SK-N-SH (cell line): ENCODE measurements around the gene PCGF2. TPM values are rescaled to one million over a fixed set of nuclear protein-coding genes. Genes with fewer than 3 reads are reported as not detected.

Experiments
- CTCF ChIA-PET: fragments of 300-600, 350-600 bp; formaldehyde crosslinking; extraction: SDS; loops from one replicate; lab custom pipeline; 2021; lab: Yijun Ruan, JAX
- POLR2A ChIA-PET: fragments of 350-600 bp; sonication (Branson Sonifier 250); formaldehyde crosslinking; extraction: SDS; loops from one replicate; lab custom pipeline; 2020; ENCODE audit warnings: antibody characterized with exemption, inconsistent platforms; lab: Yijun Ruan, JAX
- DNase-seq: peaks from one replicate; pipeline ENCODE4 v3.0.0; 2012
- H2AFZ ChIP-seq: fragments of 200-600 bp; sonication (generic); 2 replicates; pipeline ENCODE4 v1.8.1; 2016; ENCODE audit warnings: antibody characterized with exemption, mild to moderate bottlenecking, low read depth
- H3F3A ChIP-seq: fragments of 200-600 bp; sonication (generic); replicated peaks from 2 replicates; pipeline ENCODE3; 2016; ENCODE audit warnings: antibody characterized with exemption, mild to moderate bottlenecking; ENCODE audit not compliant: insufficient read depth
- H3K27ac ChIP-seq, 2 experiments: fragments of 200-500 bp in 1 of 2; fragments of 200-600 bp in 1 of 2; sonication (Bioruptor generic) in 1 of 2; sonication (generic), shearing (Covaris generic) in 1 of 2; 2 replicates each; pipeline versions ENCODE4 v1.5.1 to v1.6.1; 2014 to 2016; ENCODE audit warnings: low read depth in 2 of 2, inconsistent platforms in 1 of 2, low read length in 1 of 2, mild to moderate bottlenecking in 1 of 2, mixed read lengths in 1 of 2
- H3K27me3 ChIP-seq: fragments of 200-600 bp; sonication (generic), shearing (Covaris generic); 2 replicates; pipeline ENCODE4 v1.6.1; 2016; ENCODE audit warnings: mixed run types; ENCODE audit not compliant: insufficient read depth
- H3K36me3 ChIP-seq, 2 experiments: fragments of 200-500 bp in 1 of 2; fragments of 200-600 bp in 1 of 2; sonication (Bioruptor generic) in 1 of 2; sonication (generic) in 1 of 2; replicated peaks in 1 of 2; 2 replicates each; pipeline versions ENCODE3 to v1.5.1; 2014 to 2016; ENCODE audit warnings: low read length in 1 of 2, mild to moderate bottlenecking in 1 of 2; ENCODE audit not compliant: insufficient read depth in 2 of 2, control insufficient read depth in 1 of 2
- H3K4me1 ChIP-seq, 2 experiments: fragments of 200-500 bp in 1 of 2; fragments of 200-600 bp in 1 of 2; sonication (Bioruptor generic) in 1 of 2; sonication (generic), shearing (Covaris generic) in 1 of 2; 2 replicates each; pipeline versions ENCODE4 v1.5.1 to v1.6.1; 2014 to 2016; ENCODE audit warnings: low read depth in 1 of 2, low read length in 1 of 2, mixed run types in 1 of 2; ENCODE audit not compliant: insufficient read depth in 2 of 2, control insufficient read depth in 1 of 2
- H3K4me2 ChIP-seq: fragments of 200-600 bp; sonication (generic), shearing (Covaris generic); 2 replicates; pipeline ENCODE4 v1.6.1; 2017; ENCODE audit warnings: mixed run types
- H3K4me3 ChIP-seq, 2 experiments: fragments of 200-500 bp in 1 of 2; fragments of 200-600 bp in 1 of 2; sonication (Bioruptor generic) in 1 of 2; sonication (generic), shearing (Covaris generic) in 1 of 2; 2 replicates each; pipeline versions ENCODE4 v1.5.1 to v1.8.1; 2014 to 2016; ENCODE audit warnings: low read depth in 2 of 2, inconsistent platforms in 1 of 2, low read length in 1 of 2, mild to moderate bottlenecking in 1 of 2, mixed read lengths in 1 of 2, moderate library complexity in 1 of 2
- H3K79me2 ChIP-seq: fragments of 200-600 bp; sonication (generic); 2 replicates; pipeline ENCODE4 v1.8.1; 2017; ENCODE audit warnings: mild to moderate bottlenecking; ENCODE audit not compliant: insufficient read depth
- H3K9ac ChIP-seq: fragments of 200-600 bp; sonication (generic); 2 replicates; pipeline ENCODE4 v1.6.1; 2017; ENCODE audit warnings: mixed run types
- H3K9me2 ChIP-seq: fragments of 200-600 bp; sonication (generic); 2 replicates; pipeline ENCODE4 v1.6.1; 2017; ENCODE audit warnings: mixed run types
- H3K9me3 ChIP-seq: fragments of 200-600 bp; sonication (generic); 2 replicates; pipeline ENCODE4 v1.6.1; 2017; ENCODE audit warnings: mixed run types, mild to moderate bottlenecking, moderate library complexity
- H4K20me1 ChIP-seq: fragments of 200-600 bp; sonication (generic); 2 replicates; pipeline ENCODE4 v1.6.1; 2017; ENCODE audit warnings: mild to moderate bottlenecking, mixed run types; ENCODE audit not compliant: insufficient read depth
- ELF1 ChIP-seq: IDR thresholded peaks from 2 replicates; pipeline ENCODE4 v1.4.0; 2012
- EP300 ChIP-seq, 2 experiments: IDR thresholded peaks; 2 replicates each; pipeline versions ENCODE4 v1.4.0 to v1.6.1; 2012; ENCODE audit warnings: borderline replicate concordance in 1 of 2, low read depth in 1 of 2, low read length in 1 of 2
- EZH2phosphoT487 ChIP-seq: fragments of 200-600 bp; sonication (generic); IDR thresholded peaks from 2 replicates; pipeline ENCODE4 v1.6.1; 2017; ENCODE audit warnings: low read depth, mixed run types, mild to moderate bottlenecking, antibody characterized with exemption, moderate library complexity, borderline replicate concordance
- FOXJ3 ChIP-seq: sonication (generic); formaldehyde crosslinking; IDR thresholded peaks from 2 replicates; pipeline ENCODE4 v1.5.1; 2020; ENCODE audit warnings: mild to moderate bottlenecking, missing genetic modification reagents
- GABPA ChIP-seq: IDR thresholded peaks from 2 replicates; pipeline ENCODE4 v1.4.0; 2012; ENCODE audit warnings: low read depth, mild to moderate bottlenecking
- JUND ChIP-seq: IDR thresholded peaks from 2 replicates; pipeline ENCODE4 v1.4.0; 2012
- NFIC ChIP-seq: IDR thresholded peaks from 2 replicates; pipeline ENCODE4 v1.4.0; 2012; ENCODE audit warnings: borderline replicate concordance
- POLR2AphosphoS5 ChIP-seq: IDR thresholded peaks from 2 replicates; pipeline ENCODE4 v1.6.1; 2012; ENCODE audit warnings: low read depth, low read length
- RAD21 ChIP-seq: IDR thresholded peaks from 2 replicates; pipeline ENCODE4 v1.6.1; 2012; ENCODE audit warnings: mild to moderate bottlenecking, low read length
- SIN3A ChIP-seq: IDR thresholded peaks from 2 replicates; pipeline ENCODE4 v1.6.1; 2012; ENCODE audit warnings: low read depth, mild to moderate bottlenecking, low read length, moderate library complexity, borderline replicate concordance
- TEAD4 ChIP-seq: IDR thresholded peaks from 2 replicates; pipeline ENCODE4 v1.4.0; 2012; ENCODE audit warnings: mild to moderate bottlenecking, borderline replicate concordance; ENCODE audit not compliant: insufficient read depth
- WGBS: methylation state at CpG from one replicate; pipeline ENCODE4 v1.1.6; 2017; ENCODE audit warnings: low lambda C conversion rate; 5-methylcytosine and 5-hydroxymethylcytosine counted together
- polyA plus RNA-seq, 3 experiments: library from polyadenylated mRNA; depleted of rRNA; stranded (reverse); fragments of >200 nt; gene quantifications; 2 replicates each; pipeline ENCODE4 v1.2.3, GENCODE V29; 2012
- TF ChIP-seq, protein P1 (sequence below): IDR thresholded peaks from 2 replicates; pipeline ENCODE4 v1.4.0; 2012; ENCODE audit warnings: low read depth, borderline replicate concordance
- TF ChIP-seq, protein P2 (sequence below): fragments of 150-350 bp; IDR thresholded peaks from 2 replicates; pipeline ENCODE4 v1.6.1; 2016; ENCODE audit warnings: mild to moderate bottlenecking, low read depth, low read length
- TF ChIP-seq, protein P3 (sequence below): IDR thresholded peaks from 2 replicates; pipeline ENCODE4 v1.6.1; 2012; ENCODE audit warnings: mild to moderate bottlenecking, low read depth, low read length, moderate library complexity
- TF ChIP-seq, protein P4 (sequence below): IDR thresholded peaks from 2 replicates; pipeline ENCODE4; 2012
- TF ChIP-seq, protein P5 (sequence below): fragments of 200-600 bp; sonication (generic); IDR thresholded peaks from 2 replicates; pipeline ENCODE4 v1.6.1; 2017; ENCODE audit warnings: antibody characterized with exemption, mild to moderate bottlenecking, moderate library complexity

The PCGF2 gene
- polyA plus RNA-seq, 1 of the 3 experiments (the other 2 are of a cell fraction) = 39.8 TPM

DNA sequence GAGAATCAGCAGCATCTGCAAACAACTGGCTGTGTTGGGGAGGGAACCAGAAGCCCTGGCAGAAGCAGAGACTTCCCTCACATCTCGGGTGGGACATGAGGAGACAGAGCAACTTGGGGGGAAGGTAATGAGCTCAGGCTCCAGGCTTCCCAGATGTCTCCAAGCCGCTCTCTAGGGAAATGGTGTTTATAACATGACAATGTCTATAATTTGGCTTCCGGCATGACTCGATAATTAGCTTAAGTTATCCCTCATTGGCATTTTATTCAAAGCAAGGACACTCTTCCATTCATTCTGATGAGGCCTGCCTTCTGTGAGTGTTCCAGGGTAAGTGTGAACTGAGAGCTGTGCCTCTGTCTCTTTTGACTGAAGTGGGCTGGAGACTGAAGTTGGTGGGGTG lies 57.8 kb downstream of the PCGF2 start (continued):
- TF ChIP-seq, protein P1, sequence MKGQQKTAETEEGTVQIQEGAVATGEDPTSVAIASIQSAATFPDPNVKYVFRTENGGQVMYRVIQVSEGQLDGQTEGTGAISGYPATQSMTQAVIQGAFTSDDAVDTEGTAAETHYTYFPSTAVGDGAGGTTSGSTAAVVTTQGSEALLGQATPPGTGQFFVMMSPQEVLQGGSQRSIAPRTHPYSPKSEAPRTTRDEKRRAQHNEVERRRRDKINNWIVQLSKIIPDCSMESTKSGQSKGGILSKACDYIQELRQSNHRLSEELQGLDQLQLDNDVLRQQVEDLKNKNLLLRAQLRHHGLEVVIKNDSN = no peak
- TF ChIP-seq NFIC (no peak), ELF1 (no peak), EZH2phosphoT487 (no peak)

DNA sequence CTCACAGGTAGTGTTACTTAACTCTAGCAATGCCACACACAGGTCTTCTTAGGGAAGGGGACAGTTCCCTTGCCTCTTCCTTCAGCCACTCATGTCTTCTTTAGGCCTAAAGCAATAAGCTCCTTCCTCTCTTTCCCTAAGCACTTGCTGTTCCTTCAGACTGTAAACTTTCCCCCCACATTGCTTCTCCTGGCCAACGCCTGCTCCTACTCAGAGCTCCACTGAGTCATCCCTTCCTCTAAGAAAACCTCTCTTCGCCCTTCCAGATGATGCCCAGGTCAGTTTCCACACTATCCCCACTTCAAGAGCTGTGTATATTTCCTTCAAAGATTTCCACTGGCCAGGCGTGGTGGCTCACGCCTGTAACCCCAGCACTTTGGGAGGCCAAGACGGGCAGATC lies 60.9 kb downstream of the PCGF2 start:
- Histone ChIP-seq H3K9me3 (no peaks in the 10 kb centered on the region), H3K9me2 (no peaks in the 10 kb centered on the region), H3F3A (peaks cover 3% of the 10 kb centered on the region)
- TF ChIP-seq GABPA (no peak), FOXJ3 (no peak), TEAD4 (no peak)
- TF ChIP-seq, protein P2, sequence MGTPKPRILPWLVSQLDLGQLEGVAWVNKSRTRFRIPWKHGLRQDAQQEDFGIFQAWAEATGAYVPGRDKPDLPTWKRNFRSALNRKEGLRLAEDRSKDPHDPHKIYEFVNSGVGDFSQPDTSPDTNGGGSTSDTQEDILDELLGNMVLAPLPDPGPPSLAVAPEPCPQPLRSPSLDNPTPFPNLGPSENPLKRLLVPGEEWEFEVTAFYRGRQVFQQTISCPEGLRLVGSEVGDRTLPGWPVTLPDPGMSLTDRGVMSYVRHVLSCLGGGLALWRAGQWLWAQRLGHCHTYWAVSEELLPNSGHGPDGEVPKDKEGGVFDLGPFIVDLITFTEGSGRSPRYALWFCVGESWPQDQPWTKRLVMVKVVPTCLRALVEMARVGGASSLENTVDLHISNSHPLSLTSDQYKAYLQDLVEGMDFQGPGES = no peak
- TF ChIP-seq, all 33 proteins: peak for 0
- Histone ChIP-seq H4K20me1 (no peaks in the 10 kb centered on the region), H3K9ac (no peak overlapping the region), H3K27me3 (no peaks in the 10 kb centered on the region), H3K79me2 (no peaks in the 10 kb centered on the region), H2AFZ (no peak overlapping the region), H3K4me2 (no peak overlapping the region), H3K4me1 (no peaks in the 10 kb centered on the region), H3K4me3 (no peak overlapping the region), H3K27ac (no peak overlapping the region), H3K36me3 (no peaks in the 10 kb centered on the region)
- ChIA-PET CTCF (interaction anchor here (0.6 to 8.0 kb wide), 5 partner anchors 10 to 79 kb away, joined by 3 to 48 read pairs (median 3); no protein-coding TSS in a partner anchor), POLR2A (no interaction called here)
- 83% methylated on average over 5 of the region's 5 CpGs for WGBS
- DNase-seq = no peak

DNA sequence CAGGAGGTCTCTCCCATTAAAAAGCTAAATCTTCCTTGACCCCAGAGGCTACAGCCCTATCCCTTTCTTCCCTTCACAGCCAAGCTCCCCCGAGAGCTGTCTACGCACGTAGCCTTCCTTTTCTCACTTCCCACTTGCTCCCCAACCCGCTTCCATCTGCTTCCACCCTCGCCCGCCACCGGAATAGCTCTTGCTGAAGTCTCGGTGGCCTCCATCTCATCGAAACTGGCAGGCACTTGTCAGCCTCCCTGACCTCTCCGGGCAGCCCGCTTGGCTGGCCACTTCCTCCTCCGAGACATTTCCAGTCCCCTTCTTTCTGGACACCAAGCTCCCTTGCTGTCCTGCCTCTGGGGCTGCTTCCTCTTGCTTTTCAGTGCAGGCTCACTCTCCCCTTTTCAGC lies 62.6 kb downstream of the PCGF2 start:
- Histone ChIP-seq H3K27me3 (no peaks in the 10 kb centered on the region), H3K36me3 (no peaks in the 10 kb centered on the region), H3K9ac (no peak overlapping the region), H3K9me2 (no peaks in the 10 kb centered on the region), H3K27ac (no peak overlapping the region), H2AFZ (no peak overlapping the region), H3K9me3 (no peaks in the 10 kb centered on the region), H3K4me3 (no peak overlapping the region), H3K4me2 (no peak overlapping the region), H4K20me1 (no peaks in the 10 kb centered on the region), H3F3A (peaks cover 9% of the 10 kb centered on the region), H3K4me1 (no peaks in the 10 kb centered on the region), H3K79me2 (no peaks in the 10 kb centered on the region)
- ChIA-PET CTCF (interaction anchor here (0.6 to 1.2 kb wide), 3 partner anchors 8 to 50 kb away, joined by 3 to 7 read pairs (median 3); no protein-coding TSS in a partner anchor), POLR2A (no interaction called here)
- DNase-seq = no peak
- 92% methylated on average over 12 of the region's 12 CpGs for WGBS
- TF ChIP-seq, protein P3, sequence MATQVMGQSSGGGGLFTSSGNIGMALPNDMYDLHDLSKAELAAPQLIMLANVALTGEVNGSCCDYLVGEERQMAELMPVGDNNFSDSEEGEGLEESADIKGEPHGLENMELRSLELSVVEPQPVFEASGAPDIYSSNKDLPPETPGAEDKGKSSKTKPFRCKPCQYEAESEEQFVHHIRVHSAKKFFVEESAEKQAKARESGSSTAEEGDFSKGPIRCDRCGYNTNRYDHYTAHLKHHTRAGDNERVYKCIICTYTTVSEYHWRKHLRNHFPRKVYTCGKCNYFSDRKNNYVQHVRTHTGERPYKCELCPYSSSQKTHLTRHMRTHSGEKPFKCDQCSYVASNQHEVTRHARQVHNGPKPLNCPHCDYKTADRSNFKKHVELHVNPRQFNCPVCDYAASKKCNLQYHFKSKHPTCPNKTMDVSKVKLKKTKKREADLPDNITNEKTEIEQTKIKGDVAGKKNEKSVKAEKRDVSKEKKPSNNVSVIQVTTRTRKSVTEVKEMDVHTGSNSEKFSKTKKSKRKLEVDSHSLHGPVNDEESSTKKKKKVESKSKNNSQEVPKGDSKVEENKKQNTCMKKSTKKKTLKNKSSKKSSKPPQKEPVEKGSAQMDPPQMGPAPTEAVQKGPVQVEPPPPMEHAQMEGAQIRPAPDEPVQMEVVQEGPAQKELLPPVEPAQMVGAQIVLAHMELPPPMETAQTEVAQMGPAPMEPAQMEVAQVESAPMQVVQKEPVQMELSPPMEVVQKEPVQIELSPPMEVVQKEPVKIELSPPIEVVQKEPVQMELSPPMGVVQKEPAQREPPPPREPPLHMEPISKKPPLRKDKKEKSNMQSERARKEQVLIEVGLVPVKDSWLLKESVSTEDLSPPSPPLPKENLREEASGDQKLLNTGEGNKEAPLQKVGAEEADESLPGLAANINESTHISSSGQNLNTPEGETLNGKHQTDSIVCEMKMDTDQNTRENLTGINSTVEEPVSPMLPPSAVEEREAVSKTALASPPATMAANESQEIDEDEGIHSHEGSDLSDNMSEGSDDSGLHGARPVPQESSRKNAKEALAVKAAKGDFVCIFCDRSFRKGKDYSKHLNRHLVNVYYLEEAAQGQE = no peak
- TF ChIP-seq, protein P4, sequence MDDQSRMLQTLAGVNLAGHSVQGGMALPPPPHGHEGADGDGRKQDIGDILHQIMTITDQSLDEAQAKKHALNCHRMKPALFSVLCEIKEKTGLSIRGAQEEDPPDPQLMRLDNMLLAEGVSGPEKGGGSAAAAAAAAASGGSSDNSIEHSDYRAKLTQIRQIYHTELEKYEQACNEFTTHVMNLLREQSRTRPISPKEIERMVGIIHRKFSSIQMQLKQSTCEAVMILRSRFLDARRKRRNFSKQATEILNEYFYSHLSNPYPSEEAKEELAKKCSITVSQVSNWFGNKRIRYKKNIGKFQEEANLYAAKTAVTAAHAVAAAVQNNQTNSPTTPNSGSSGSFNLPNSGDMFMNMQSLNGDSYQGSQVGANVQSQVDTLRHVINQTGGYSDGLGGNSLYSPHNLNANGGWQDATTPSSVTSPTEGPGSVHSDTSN = no peak
- TF ChIP-seq NFIC (no peak), JUND (no peak), RAD21 (no peak), POLR2AphosphoS5 (no peak), SIN3A (no peak), EP300 (IDR thresholded peaks at IDR 0.05; ENCODE audit: borderline replicate concordance in 1 of 2, low read depth in 1 of 2, low read length in 1 of 2) (no peak)
- TF ChIP-seq, protein P2 = no peak
- TF ChIP-seq, protein P5, sequence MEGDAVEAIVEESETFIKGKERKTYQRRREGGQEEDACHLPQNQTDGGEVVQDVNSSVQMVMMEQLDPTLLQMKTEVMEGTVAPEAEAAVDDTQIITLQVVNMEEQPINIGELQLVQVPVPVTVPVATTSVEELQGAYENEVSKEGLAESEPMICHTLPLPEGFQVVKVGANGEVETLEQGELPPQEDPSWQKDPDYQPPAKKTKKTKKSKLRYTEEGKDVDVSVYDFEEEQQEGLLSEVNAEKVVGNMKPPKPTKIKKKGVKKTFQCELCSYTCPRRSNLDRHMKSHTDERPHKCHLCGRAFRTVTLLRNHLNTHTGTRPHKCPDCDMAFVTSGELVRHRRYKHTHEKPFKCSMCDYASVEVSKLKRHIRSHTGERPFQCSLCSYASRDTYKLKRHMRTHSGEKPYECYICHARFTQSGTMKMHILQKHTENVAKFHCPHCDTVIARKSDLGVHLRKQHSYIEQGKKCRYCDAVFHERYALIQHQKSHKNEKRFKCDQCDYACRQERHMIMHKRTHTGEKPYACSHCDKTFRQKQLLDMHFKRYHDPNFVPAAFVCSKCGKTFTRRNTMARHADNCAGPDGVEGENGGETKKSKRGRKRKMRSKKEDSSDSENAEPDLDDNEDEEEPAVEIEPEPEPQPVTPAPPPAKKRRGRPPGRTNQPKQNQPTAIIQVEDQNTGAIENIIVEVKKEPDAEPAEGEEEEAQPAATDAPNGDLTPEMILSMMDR = no peak
